ENCODE results near the gene VWA8. TPM values are rescaled to one million over a fixed set of nuclear protein-coding genes. Genes with fewer than 3 reads are reported as not detected.

Gene VWA8
- total and polyA plus RNA-seq, 2 experiments from 2014 or later = 6.3 to 24.6 TPM

DNA sequence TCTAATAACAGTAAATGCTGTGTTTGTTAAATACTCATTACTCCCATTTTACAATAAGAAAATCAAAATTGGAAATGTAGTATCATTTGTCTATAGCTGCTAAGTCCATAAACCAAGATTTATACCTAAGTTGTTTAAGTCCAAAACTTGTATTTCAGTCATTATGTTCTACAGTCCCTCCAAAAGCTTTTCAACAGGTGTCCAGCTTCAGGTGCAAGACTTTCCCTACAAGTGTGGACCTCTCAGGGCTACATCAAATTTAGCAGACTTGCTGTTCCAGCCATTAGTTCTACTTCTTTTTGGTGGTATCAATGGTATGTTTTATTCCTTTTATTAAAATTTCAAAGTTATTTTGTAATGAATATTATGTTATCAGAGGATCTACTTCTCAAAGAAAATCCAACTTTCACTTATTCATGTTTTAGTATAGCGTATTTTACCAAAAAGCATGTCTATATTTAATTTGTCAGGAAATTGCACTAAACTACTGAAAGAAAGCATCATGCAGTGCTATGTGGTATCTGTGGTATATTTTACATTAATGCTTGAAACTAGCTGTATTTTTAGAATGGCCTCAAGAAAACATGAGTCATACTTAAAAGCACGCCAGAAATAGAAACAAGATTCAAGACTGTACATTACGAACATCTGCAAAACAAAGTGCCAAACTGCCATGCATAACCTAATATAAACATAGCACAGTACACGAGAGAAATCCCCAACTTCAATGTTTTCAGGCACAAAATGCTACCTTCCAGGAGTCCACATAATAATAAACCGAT lies 44.5 kb downstream of the VWA8 start (continued):
- TF ChIP-seq, protein P1, sequence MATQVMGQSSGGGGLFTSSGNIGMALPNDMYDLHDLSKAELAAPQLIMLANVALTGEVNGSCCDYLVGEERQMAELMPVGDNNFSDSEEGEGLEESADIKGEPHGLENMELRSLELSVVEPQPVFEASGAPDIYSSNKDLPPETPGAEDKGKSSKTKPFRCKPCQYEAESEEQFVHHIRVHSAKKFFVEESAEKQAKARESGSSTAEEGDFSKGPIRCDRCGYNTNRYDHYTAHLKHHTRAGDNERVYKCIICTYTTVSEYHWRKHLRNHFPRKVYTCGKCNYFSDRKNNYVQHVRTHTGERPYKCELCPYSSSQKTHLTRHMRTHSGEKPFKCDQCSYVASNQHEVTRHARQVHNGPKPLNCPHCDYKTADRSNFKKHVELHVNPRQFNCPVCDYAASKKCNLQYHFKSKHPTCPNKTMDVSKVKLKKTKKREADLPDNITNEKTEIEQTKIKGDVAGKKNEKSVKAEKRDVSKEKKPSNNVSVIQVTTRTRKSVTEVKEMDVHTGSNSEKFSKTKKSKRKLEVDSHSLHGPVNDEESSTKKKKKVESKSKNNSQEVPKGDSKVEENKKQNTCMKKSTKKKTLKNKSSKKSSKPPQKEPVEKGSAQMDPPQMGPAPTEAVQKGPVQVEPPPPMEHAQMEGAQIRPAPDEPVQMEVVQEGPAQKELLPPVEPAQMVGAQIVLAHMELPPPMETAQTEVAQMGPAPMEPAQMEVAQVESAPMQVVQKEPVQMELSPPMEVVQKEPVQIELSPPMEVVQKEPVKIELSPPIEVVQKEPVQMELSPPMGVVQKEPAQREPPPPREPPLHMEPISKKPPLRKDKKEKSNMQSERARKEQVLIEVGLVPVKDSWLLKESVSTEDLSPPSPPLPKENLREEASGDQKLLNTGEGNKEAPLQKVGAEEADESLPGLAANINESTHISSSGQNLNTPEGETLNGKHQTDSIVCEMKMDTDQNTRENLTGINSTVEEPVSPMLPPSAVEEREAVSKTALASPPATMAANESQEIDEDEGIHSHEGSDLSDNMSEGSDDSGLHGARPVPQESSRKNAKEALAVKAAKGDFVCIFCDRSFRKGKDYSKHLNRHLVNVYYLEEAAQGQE (IDR thresholded peaks at IDR 0.05; ENCODE audit: unreplicated experiment) = no peak
- no peak for TF ChIP-seq EZH2phosphoT487 (IDR thresholded peaks at IDR 0.05; ENCODE audit: unreplicated experiment)
- no peak for TF ChIP-seq JUNB (IDR thresholded peaks at IDR 0.05; ENCODE audit: unreplicated experiment)
- no peak for TF ChIP-seq NANOG (IDR thresholded peaks at IDR 0.05; ENCODE audit: borderline replicate concordance)
- TF ChIP-seq ZNF114 (CRISPR knock-in tag; IDR thresholded peaks at IDR 0.05) = no peak
- TF ChIP-seq, protein P2, sequence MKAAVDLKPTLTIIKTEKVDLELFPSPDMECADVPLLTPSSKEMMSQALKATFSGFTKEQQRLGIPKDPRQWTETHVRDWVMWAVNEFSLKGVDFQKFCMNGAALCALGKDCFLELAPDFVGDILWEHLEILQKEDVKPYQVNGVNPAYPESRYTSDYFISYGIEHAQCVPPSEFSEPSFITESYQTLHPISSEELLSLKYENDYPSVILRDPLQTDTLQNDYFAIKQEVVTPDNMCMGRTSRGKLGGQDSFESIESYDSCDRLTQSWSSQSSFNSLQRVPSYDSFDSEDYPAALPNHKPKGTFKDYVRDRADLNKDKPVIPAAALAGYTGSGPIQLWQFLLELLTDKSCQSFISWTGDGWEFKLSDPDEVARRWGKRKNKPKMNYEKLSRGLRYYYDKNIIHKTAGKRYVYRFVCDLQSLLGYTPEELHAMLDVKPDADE (IDR thresholded peaks at IDR 0.05) = no peak
- no peak for TF ChIP-seq CREB1 (CRISPR knock-in tag; IDR thresholded peaks at IDR 0.05; ENCODE audit: low read depth)

- Histone ChIP-seq H2AFZ (no peak overlapping the region), H3K4me3 (no peak overlapping the region), H3K9me2 (ENCODE audit: insufficient read depth) (no peaks in the 10 kb centered on the region), H3K4me1 (ENCODE audit: insufficient read depth) (no peaks in the 10 kb centered on the region), H4K20me1 (replicated peaks; ENCODE audit: insufficient read depth) (no peaks in the 10 kb centered on the region), H3K27ac (ENCODE audit: low read depth) (no peak overlapping the region), H3K36me3 (ENCODE audit: insufficient read depth) (no peaks in the 10 kb centered on the region), H3K27me3 (ENCODE audit: insufficient read depth) (no peaks in the 10 kb centered on the region), H3K4me2 (no peak overlapping the region), H3F3A (replicated peaks; ENCODE audit: low read depth) (no peaks in the 10 kb centered on the region), H3K79me2 (replicated peaks; ENCODE audit: insufficient read depth) (peaks cover 23% of the 10 kb centered on the region; the same call in 1 of the 2 replicates)
- Mint-ChIP-seq H3K4me1 (peaks cover 9% of the 10 kb centered on the region), H3K27me3 (ENCODE audit: insufficient read depth, low read depth, poor library complexity) (no peaks in the 10 kb centered on the region), H3K36me3 (ENCODE audit: low read depth) (no peaks in the 10 kb centered on the region), H3K4me3 (no peak overlapping the region), H3K9me3 (no peaks in the 10 kb centered on the region), H3K27ac (no peak overlapping the region)
- DNase-seq (ENCODE audit: low spot score) = no peak
- ATAC-seq = no peak
- TF ChIP-seq POLR2AphosphoS5 (IDR thresholded peaks at IDR 0.05; ENCODE audit: low read depth) (no peak), CREB1 (CRISPR knock-in tag; IDR thresholded peaks at IDR 0.05; ENCODE audit: low read depth) (no peak), STAT1 (IDR thresholded peaks at IDR 0.05; ENCODE audit: unreplicated experiment) (no peak), ZNF114 (CRISPR knock-in tag; IDR thresholded peaks at IDR 0.05) (no peak), JUNB (IDR thresholded peaks at IDR 0.05; ENCODE audit: unreplicated experiment) (no peak)
- TF ChIP-seq, protein P3, sequence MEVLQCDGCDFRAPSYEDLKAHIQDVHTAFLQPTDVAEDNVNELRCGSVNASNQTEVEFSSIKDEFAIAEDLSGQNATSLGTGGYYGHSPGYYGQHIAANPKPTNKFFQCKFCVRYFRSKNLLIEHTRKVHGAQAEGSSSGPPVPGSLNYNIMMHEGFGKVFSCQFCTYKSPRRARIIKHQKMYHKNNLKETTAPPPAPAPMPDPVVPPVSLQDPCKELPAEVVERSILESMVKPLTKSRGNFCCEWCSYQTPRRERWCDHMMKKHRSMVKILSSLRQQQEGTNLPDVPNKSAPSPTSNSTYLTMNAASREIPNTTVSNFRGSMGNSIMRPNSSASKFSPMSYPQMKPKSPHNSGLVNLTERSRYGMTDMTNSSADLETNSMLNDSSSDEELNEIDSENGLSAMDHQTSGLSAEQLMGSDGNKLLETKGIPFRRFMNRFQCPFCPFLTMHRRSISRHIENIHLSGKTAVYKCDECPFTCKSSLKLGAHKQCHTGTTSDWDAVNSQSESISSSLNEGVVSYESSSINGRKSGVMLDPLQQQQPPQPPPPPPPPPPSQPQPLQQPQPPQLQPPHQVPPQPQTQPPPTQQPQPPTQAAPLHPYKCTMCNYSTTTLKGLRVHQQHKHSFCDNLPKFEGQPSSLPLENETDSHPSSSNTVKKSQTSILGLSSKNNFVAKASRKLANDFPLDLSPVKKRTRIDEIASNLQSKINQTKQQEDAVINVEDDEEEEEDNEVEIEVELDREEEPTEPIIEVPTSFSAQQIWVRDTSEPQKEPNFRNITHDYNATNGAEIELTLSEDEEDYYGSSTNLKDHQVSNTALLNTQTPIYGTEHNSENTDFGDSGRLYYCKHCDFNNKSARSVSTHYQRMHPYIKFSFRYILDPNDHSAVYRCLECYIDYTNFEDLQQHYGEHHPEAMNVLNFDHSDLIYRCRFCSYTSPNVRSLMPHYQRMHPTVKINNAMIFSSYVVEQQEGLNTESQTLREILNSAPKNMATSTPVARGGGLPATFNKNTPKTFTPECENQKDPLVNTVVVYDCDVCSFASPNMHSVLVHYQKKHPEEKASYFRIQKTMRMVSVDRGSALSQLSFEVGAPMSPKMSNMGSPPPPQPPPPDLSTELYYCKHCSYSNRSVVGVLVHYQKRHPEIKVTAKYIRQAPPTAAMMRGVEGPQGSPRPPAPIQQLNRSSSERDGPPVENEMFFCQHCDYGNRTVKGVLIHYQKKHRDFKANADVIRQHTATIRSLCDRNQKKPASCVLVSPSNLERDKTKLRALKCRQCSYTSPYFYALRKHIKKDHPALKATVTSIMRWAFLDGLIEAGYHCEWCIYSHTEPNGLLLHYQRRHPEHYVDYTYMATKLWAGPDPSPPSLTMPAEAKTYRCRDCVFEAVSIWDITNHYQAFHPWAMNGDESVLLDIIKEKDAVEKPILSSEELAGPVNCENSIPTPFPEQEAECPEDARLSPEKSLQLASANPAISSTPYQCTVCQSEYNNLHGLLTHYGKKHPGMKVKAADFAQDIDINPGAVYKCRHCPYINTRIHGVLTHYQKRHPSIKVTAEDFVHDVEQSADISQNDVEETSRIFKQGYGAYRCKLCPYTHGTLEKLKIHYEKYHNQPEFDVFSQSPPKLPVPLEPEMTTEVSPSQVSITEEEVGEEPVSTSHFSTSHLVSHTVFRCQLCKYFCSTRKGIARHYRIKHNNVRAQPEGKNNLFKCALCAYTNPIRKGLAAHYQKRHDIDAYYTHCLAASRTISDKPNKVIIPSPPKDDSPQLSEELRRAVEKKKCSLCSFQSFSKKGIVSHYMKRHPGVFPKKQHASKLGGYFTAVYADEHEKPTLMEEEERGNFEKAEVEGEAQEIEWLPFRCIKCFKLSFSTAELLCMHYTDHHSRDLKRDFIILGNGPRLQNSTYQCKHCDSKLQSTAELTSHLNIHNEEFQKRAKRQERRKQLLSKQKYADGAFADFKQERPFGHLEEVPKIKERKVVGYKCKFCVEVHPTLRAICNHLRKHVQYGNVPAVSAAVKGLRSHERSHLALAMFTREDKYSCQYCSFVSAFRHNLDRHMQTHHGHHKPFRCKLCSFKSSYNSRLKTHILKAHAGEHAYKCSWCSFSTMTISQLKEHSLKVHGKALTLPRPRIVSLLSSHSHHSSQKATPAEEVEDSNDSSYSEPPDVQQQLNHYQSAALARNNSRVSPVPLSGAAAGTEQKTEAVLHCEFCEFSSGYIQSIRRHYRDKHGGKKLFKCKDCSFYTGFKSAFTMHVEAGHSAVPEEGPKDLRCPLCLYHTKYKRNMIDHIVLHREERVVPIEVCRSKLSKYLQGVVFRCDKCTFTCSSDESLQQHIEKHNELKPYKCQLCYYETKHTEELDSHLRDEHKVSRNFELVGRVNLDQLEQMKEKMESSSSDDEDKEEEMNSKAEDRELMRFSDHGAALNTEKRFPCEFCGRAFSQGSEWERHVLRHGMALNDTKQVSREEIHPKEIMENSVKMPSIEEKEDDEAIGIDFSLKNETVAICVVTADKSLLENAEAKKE (CRISPR knock-in tag; IDR thresholded peaks at IDR 0.05) = no peak
- TF ChIP-seq, protein P2 (IDR thresholded peaks at IDR 0.05) = no peak
These were observed 45.8 kb downstream of the VWA8 start for GRCh38 chr13:41915081-41915480.

Measured in GM23338 (cell line).